ENCODE results near the gene SLC25A38.
"Not testable (repeated sequence)": the region's sequence is repeated elsewhere in the genome, so short reads cannot be mapped to it uniquely, and the experiment has no call there.

The SLC25A38 gene, protein sequence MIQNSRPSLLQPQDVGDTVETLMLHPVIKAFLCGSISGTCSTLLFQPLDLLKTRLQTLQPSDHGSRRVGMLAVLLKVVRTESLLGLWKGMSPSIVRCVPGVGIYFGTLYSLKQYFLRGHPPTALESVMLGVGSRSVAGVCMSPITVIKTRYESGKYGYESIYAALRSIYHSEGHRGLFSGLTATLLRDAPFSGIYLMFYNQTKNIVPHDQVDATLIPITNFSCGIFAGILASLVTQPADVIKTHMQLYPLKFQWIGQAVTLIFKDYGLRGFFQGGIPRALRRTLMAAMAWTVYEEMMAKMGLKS

DNA sequence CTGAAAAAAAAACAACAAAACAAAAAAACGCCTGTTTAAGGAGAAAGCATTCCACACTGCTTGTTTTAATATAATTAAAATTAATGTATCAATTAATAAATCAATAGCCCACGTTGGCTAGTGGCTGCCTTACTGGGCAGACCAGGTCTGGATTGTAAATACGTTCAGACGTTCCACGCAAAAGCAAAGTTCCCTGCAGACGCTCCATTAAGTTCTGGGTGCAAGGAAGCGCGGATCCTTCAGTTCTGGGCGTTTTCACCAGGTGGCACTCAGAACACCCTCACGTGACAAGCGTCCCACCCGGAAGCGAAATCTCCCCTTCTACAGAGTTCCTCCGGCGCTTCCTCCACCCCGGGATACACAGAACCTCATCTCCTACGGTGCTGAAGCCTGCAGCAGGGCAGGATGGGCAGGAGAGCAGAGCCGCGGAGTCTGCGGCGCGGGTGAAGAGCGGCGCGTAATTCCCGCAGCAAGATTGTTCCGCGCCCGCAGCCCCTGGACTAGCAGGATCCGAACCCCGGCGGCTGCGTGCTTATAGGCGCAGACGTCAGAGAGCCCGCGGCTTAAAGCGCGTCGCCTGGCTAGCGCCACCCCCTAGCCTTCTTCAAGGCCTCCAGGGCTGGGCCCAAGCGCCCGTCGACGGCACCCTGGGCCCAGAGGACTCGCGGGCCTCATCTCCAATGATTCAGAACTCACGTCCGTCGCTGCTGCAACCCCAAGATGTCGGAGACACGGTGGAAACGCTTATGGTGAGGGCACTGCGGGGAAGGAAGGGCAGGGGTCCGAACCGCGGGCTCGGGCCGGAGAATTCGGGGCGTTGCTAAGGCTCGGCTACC, at the start of gene SLC25A38:
Gene SLC25A38, plus strand, starts transcription at position 326 of the 836 bp plus-strand sequence. Its CDS starts 355 bp downstream, at position 681.
- no peak for DNase-seq

DNA sequence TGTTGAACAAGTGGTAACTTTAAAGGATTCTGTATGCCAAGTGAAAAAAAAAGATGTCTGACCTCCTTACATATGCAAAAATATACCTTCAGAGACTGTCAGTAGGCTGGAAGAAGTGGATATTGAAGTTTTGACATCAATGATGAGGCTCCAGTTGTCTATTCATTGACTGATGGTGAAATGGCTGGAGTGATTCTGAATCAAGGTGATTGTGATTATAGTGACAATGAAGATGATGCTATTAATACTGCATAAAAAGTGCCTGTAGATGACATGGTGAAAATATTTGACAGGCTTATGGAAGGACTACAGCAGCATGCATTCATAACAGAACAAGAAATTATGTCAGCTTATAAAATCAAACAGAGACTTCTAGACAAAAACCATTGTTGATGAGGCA, 49.6 kb upstream of the SLC25A38 start:
- DNase-seq: no peak

DNA sequence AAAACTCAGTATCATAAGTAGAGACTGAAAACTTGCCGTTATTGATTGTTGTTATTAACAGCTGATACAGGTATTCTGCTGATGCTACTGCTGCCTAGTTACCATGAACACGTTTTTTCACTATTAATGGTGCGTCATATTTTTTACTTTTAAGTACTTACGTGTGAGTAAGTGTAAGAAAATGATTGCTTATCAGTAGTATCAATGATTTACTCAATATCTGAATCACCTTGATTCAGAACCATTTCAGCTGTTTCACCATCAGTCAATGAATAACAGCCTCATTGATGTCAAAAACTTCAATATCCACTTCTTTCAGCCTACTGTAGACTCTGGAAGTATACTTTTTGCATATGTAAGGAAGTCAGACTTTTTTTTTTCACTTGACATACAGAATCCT, 49.0 kb upstream of the SLC25A38 start:
- DNase-seq: no peak

DNA sequence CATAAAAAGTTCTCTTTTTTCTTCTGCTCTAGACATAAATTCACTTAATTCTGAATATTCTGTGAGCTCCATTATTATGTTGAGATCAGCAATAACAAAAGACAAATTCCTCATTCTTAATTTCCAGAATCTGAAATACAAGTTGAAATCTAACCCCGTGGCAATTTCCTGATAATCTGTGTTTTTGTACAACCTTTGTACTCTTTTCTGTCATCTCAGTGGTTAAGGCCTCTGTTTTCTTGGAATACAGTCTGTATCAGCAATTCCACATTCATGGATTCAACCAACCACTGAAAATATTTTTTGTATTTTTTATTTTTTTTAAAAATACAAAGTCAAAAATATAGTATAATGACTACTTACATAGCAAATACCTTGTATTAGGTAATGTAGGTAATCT, 45.0 kb upstream of the SLC25A38 start:
- DNase-seq: no peak

DNA sequence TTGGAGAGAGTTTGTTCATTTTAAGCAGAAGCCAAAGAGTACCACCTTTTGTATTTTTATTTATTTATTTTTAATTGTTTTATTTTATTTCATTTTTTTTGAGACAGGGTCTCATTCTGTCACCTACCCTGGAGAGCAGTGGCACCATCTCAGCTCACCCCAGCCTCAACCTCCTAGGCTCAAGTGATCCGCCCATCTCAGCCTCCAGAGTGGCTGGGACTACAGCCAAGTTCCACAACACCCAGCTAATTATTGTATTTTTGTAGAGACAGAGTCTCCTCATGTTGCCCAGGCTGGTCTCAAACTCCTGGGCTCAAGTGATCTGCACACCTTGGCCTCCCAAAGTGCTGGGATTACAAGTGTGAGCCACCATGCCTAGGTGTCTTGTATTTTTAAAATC, 44.1 kb upstream of the SLC25A38 start:
- no peak for DNase-seq

DNA sequence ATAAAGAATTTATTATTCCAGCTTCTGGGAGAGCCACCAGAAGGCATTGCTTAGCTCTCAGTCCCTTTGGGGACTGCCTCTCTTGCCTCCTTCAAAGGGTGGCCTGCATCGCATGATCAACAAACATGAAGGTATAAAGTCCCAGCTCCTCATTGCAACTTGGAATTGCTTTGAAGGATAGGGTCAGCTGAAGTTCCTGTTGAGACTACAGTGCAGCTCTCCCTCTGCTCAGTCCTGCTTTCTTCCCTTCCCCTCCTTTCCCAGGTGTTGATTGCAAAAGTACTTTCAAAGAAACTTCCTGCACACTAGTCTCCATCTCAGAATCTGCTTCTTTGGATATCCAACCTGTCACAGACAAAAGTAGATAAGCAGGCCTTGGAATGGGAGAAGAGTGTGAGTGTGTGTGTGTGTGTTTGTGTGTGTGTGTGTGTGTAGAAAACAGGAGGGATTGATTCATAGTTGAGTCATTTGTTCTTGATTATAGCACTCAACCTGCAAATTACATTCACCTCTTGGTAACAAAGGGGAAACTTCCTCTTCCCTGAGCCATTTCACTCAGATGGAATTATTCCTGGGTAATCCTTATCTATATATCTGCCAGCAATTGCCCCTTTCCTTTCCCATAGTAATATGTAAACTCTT, 40.0 kb upstream of the SLC25A38 start:
- DNase-seq: no peak

DNA sequence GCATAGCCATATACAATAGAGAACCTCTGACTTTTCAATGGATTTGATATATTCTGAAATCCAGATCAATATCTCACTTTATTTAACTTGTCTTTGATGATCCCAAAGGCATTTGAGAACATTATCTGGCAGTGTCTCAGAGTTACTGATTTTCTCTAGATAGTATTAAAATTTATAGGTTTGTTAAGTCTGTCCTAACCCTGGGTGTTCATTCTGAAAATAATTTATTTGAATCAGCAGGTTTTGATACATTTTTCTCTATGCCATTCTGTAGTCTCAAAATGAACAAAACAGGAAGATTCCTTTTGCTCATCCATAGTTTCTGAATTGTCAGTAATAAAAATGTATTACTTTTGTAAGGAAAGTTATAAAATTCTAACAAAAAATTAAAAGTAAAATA, 39.4 kb upstream of the SLC25A38 start:
- DNase-seq: no peak

DNA sequence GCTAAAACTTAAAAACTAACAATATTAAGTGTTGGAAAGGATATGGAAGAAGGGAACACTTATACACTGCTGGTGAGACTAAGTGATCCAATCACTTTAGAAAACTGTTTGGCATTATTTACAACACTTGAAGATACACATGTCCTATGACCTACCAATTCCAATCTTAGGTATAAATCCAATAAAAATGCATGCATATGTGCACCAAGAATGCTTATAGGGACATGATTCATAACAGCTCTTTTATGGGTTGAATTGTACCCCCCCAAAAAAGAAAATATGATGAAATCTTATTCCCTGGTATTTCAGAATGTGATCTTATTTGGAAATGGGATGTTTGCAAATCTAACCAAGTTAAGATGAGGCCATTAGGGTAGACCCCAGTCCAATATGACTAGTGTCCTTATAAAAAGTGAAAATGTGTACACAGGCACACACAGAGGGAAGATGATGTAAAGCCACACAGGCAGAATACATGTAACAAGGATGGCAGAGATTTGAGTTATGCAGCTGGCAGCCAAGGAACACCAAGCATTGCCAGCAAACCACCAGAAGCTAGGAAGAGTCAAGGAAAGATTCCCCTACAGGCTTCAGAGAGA, 38.3 kb upstream of the SLC25A38 start:
- DNase-seq: no peak

DNA sequence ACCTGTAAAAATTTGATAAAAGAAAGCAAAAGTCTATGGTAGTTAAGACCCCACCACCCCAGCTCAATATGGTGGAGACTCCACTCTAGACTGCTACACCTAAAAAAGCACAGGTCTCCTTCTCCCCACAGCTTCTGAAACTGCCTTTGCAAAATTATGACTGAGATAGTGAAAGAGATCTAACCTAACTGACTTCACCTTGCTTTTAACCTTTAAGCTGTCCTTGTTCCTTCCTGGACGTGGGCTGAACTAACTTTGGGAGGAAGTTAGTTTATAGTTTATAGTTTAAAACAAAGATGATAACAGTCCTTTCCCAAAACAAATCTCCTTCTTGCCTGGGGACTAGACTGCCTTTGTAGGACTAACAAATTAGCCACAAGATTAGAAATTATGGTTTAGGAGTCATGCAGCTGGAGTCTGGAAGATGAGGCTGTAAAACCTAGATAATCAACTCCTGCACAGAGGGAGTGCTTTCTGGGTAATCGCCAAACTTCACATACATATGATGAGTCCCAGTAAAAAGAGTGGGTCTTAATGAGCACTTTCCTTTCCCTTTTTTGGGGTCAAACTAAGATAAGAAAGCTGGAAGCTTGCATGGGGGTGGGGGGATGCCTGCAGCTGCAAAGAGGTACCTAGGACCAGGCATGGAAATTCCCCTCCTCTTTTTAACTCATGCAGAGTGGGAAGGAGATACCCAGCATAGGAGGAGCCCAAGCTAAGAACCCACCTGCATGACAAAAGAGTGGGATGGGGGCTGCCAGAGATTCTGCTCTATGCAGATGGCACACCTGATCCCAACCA, 36.2 kb upstream of the SLC25A38 start:
- DNase-seq: no peak

DNA sequence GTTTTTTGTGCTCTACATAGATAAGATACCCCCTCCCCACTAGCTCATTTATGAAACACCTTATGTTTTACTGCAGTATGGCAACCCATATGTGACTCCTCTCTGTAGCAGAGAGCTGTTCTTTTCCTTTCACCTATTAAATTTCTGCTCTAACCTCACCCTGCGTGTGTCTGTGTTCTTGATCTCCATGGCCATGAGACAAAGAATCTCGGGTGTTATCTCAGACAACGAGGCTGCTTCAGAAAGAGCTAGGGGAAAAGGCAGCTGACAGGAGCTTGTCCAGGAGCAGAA, 35.6 kb upstream of the SLC25A38 start:
- no peak for DNase-seq

DNA sequence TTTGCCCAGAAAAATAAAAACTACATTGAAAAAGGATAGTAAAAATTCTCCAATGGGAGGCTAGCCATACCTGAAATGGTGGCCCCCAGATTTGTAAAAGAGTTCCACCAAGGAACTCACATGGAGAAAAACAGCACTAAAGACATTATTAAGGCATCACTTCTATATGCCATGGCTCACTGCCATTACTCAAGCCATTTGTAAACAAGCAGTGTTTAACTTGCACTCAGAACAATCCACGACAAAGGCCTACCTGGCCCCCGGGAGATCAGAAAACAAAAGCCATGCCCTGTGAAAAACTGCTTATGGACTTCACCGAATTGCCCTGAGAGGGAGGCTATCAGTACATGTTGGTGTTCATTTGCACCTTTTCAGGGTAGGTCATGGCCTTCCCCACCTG, 34.1 kb upstream of the SLC25A38 start:
- peak; percentile 83 for DNase-seq

DNA sequence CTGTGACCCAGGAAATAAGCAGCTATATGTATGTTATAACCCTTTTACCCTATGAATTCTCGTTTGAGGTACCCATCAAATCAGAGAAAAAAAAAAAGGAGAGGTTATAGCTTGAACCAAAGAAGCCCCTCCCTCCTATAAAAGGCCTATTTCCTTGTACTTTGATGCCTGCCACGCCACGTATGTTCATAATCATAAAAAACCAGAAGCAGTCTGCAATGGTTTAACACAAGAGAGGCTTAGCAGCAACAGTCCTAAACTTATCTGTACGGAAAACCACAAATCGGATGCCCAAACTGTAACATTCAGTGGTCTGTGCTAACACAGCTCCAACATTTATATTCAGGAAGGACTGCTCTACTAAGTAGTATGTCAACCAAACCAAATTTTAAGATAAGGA, 32.5 kb upstream of the SLC25A38 start:
- DNase-seq: no peak

DNA sequence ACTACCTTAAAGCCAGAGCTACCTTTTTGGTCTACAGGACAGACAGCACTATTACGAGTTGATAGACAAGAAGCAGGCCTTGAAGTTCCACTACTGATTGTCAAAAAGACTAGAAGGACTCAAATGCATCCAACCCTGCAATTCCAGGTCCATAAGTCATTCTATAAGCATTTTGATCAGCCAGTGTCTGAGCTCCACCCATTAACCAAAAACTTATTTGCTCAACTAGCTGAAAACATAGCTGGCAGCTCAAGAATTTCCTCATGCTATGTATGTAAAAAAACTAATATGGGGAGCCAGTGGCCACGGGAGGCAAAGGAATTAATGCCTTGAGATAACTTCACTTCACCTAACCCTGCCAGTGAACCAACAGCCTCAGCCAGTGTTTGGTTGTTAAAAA, 32.0 kb upstream of the SLC25A38 start:
- not testable (repeated sequence) for DNase-seq

DNA sequence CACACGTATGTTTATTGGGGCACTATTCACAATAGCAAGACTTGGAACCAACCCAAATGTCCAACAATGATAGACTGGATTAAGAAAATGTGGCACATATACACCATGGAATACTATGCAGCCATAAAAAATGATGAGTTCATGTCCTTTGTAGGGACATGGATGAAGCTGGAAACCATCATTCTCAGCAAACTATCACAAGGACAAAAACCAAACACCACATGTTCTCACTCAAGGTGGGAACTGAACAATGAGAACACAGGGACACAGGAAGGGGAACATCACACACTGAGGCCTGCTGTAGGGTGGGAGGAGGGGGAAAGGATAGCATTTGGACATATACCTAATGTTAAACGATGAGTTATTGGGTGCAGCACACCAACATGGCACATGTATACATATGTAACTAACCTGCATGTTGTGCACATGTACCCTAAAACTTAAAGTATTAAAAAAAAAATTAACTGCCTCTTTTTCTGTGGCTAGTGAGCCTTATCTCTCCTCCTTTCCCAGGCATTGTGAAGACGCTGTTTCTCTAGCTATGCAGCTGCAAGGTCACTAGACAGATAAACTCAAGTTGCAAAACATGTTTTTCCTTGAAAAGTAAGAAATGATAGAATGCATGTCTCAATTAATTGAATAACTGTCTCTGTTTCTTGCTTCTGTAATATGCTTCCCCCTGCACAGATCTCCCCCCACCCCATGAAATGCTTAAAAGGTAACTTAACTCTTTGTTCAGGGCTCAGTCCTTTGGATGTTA, 29.8 kb upstream of the SLC25A38 start:
- DNase-seq: not testable (repeated sequence)

DNA sequence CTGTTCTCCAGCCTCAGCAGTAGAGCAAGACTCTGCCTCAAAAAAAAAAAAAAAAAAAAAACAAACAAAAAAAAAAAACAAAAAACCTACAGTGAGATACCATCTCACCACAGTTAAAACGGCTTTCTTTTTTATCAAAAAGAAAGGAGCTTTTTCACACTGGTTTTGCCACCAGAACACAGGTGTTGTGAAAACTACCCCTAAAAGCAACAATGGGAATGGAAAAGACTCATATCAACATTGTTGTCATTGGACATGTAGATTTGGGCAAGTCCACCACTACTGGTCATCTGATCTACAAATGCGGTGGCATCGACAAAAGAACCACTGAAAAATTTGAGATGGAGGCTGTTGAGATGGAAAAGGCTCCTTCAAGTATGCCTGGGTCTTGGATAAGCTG, 24.8 kb upstream of the SLC25A38 start:
- no peak for DNase-seq

DNA sequence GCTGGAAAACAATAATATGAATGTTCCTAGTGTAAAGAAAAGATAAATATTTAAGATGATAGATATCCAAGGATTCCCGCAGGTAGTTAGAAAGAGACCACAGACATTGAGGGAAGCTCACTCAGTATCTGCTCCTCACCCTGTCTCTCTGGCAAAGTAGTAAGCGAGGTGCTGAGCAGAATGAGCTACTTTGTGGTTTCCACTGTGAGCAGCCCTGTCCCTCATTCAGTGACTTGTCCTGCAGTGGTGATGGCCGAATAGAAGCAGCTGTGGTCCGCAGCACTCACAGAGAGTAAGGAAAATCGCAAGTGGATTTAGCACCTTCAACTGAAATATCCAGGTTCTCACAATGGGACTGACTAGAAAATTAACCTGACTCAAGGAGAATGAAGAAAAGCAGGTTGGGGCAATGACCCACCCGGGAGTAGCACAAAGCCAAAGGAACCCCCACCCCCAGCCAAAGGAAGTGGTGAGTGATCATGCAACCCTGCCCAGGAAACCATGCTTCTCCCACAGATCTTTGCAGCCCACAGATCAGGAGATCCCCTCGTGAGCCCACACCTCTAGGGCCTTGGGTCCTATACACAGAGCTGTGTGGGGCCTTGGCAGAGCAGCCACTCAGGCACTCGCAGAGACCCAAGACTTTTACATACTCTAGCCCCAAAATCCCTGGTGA, 21.8 kb upstream of the SLC25A38 start:
- no peak for DNase-seq

DNA sequence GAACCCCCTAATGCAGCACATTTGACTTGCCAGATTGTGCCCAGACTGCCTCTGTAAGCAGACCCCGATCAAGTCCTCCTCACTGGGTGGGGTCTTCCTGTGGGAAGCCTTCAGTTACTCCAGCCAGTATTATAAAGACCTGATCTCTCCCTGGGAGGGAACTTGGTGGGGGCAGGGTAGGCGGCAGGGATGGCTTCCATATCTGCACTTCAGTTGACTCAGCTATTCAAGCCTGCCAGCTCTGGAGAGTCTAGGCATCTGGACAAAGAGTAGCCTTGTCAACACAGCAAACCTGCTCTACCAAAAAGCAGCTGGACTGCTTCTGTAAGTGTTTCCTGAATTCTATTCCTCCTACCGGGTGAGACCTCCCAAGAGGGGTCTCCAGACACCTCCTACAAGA, 21.0 kb upstream of the SLC25A38 start:
- DNase-seq: peak; percentile 64

DNA sequence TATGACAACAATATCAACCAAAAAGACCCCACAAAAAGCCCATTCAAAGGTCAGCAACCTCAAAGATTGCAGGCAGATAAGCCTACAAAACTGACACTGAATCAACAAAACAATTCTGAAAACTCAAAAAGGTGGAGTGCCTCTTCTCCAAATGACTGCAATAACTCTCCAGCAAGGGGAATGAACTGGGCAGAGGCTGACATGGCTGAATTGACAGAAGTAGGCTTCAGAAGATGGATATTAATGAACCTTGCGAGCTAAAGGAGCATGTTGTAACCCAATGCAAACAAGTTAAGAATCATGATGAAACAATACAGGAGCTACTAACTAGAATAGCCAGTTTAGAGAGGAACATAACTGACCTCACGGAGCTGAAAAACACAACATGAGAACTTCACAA, 20.4 kb upstream of the SLC25A38 start:
- DNase-seq: peak; percentile 52

DNA sequence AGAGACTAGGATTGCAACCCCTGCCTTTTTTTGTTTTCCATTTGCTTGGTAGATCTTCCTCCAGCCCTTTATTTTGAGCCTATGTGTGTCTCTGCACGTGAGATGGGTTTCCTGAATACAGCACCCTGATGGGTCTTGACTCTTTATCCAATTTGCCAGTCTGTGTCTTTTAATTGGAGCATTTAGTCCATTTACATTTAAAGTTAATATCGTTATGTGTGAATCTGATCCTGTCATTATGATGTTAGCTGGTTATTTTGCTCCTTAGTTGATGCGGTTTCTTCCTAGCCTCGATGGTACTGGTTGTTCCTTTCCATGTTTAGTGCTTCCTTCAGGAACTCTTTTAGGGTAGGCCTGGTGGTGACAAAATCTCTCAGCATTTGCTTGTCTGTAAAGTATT, 12.7 kb upstream of the SLC25A38 start:
- DNase-seq: not testable (repeated sequence)

DNA sequence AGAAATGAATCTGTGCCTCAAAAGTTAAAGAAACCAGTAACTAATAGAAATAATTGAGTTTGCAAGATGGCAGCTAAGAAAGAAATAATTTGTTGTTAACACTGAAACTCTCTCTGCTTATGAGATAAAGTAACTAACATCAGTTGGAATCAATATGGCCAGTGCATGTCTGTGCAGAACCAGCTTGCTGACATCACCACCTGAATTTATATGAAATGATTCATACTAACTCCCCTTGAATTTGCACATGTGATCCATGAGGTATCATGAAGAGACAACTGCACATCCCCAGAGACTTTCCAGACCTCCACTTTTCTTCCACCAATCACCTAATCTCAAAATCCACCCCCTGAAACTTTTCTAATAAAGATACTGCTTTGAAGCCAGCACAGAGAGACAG, 10.3 kb upstream of the SLC25A38 start:
- no peak for DNase-seq

DNA sequence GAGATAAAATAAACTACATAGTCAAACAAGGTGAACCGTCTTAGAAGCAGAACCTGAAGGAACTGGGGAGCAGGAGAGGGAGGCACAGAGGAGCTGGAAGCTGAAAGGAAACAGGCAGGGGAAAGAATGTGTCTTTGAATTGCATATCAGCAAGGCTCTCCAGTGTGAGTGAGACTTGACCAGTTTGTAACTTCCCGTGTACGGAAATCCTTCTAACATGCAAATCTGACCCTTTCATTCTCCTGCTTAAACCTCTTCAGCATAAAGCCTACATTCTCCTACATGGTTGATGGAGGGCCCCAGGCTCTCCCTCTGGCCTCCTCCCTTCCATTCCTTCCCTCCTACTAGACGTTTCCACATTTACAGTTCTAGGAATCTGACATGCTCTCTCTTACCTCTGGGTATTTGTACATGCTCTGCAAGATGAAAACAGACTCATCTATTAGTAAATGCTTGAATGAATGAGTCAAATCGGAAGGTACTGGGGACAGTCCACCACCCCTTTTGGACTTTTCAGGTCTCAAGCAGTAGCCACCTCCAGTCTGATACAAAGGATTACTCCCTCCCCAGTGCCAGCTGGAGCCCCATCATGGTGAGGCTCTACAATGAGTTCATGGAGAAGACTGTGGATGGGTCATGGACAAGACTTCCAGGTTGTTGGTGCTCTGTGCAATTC, 6.1 kb upstream of the SLC25A38 start:
- DNase-seq: no peak
